ENCODE results near the gene CD7. TPM values are rescaled to one million over a fixed set of nuclear protein-coding genes. Genes with fewer than 3 reads are reported as not detected.

CD7 gene
- total RNA-seq, 1 donor from 2014 or later, result not detected

DNA sequence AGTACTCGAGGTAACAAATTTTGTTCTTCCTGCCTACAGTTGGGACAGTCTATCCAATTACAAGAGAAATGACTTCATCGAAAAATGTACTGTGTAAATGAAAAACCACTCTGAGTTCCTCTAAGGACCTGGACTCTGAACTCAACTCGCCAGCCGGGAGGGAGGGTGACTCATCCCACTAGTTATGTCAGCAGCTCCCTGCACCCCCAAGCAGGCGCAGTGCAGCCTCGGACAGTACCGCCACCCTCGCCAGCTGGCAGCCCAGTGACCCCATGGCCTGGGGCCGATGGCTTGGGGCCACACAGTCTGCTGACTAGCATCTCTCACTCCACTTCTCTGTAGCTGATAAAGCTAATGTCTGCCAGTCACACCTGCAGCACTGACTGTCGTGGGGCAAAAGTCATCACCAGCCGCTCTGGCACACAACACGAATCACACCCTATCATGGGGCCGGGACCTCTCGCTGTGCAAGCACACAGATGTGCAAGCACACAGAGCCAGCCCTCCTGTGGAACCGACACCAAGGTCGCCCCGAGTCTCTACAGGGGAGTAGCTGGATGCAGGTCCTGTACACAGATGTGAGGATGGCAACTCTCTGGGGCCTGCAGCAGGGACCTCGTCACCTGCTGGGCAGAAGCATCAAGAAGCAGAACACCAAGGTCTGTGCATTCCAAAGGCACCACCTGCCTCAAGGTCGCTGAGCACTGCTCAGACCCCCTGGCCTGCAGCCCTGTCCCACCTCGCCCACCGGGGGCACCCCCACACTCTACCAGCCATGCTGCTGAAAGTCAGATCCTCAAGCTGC lies 49.6 kb downstream of the CD7 start:
- Histone ChIP-seq H3K36me3 (peaks cover 9% of the 10 kb centered on the region), H3K79me2 (ENCODE audit: low read depth) (peaks cover 100% of the 10 kb centered on the region), H3K4me1 (peaks cover 18% of the 10 kb centered on the region), H2AFZ (replicated peaks) (no peak overlapping the region), H3K9me3 (ENCODE audit: low read depth) (no peaks in the 10 kb centered on the region), H3K27ac (no peak overlapping the region), H3K4me3 (no peak overlapping the region), H3K9ac (no peak overlapping the region), H3K27me3 (no peaks in the 10 kb centered on the region), H3K4me2 (no peak overlapping the region), H4K20me1 (ENCODE audit: low read depth) (peaks cover 98% of the 10 kb centered on the region), H3F3A (ENCODE audit: low read depth) (peaks cover 7% of the 10 kb centered on the region)
- H3K36me3 Mint-ChIP-seq, result peaks cover 43% of the 10 kb centered on the region
- TF ChIP-seq EZH2phosphoT487 (IDR thresholded peaks at IDR 0.05) (no peak), EZH2 (IDR thresholded peaks at IDR 0.05) (no peak)
- TF ChIP-seq, protein P1, sequence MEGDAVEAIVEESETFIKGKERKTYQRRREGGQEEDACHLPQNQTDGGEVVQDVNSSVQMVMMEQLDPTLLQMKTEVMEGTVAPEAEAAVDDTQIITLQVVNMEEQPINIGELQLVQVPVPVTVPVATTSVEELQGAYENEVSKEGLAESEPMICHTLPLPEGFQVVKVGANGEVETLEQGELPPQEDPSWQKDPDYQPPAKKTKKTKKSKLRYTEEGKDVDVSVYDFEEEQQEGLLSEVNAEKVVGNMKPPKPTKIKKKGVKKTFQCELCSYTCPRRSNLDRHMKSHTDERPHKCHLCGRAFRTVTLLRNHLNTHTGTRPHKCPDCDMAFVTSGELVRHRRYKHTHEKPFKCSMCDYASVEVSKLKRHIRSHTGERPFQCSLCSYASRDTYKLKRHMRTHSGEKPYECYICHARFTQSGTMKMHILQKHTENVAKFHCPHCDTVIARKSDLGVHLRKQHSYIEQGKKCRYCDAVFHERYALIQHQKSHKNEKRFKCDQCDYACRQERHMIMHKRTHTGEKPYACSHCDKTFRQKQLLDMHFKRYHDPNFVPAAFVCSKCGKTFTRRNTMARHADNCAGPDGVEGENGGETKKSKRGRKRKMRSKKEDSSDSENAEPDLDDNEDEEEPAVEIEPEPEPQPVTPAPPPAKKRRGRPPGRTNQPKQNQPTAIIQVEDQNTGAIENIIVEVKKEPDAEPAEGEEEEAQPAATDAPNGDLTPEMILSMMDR (IDR thresholded peaks at IDR 0.05), result no peak
- peaks cover 40% of the 10 kb centered on the region for H3K4me1 Mint-ChIP-seq
- no peak overlapping the region for H3K27ac Mint-ChIP-seq
- DNase-seq (ENCODE audit: low spot score), result no peak
- H3K27me3 Mint-ChIP-seq (ENCODE audit: insufficient read depth, low read depth), result peaks cover 2% of the 10 kb centered on the region
- no peak overlapping the region for H3K4me3 Mint-ChIP-seq
- no peaks in the 10 kb centered on the region for H3K9me3 Mint-ChIP-seq

GRCh38 chr17:82266142-82266541 lies 51.3 kb downstream of the CD7 start:
- Mint-ChIP-seq H3K4me1 (peaks cover 28% of the 10 kb centered on the region), H3K27me3 (ENCODE audit: insufficient read depth, low read depth) (peaks cover 2% of the 10 kb centered on the region), H3K36me3 (peaks cover 54% of the 10 kb centered on the region), H3K27ac (no peak overlapping the region), H3K9me3 (no peaks in the 10 kb centered on the region), H3K4me3 (peak overlapping the region; percentile 2)
- Histone ChIP-seq H4K20me1 (ENCODE audit: low read depth) (peaks cover 95% of the 10 kb centered on the region), H3K4me1 (peaks cover 6% of the 10 kb centered on the region), H3K27ac (no peak overlapping the region), H3K27me3 (no peaks in the 10 kb centered on the region), H3K9me3 (ENCODE audit: low read depth) (no peaks in the 10 kb centered on the region), H3K9ac (no peak overlapping the region), H3K79me2 (ENCODE audit: low read depth) (peaks cover 100% of the 10 kb centered on the region), H3K4me2 (no peak overlapping the region), H2AFZ (replicated peaks) (no peak overlapping the region), H3K4me3 (no peak overlapping the region), H3K36me3 (peaks cover 14% of the 10 kb centered on the region), H3F3A (ENCODE audit: low read depth) (peaks cover 6% of the 10 kb centered on the region)
- no peak for DNase-seq (ENCODE audit: low spot score)
- TF ChIP-seq, protein P1 (IDR thresholded peaks at IDR 0.05), result no peak
- TF ChIP-seq EZH2phosphoT487 (IDR thresholded peaks at IDR 0.05), result no peak
- no peak for TF ChIP-seq EZH2 (IDR thresholded peaks at IDR 0.05)

Other genes starting within 250 kb of the CD7 start
- gene FASN, start 219.4 kb downstream of the CD7 start, total RNA-seq (ENCODE audit: low replicate concordance), result 77.9 and 266 TPM in 2 replicates
- 15.0 and 29.8 TPM in 2 replicates for gene CCDC57, start 104.8 kb downstream of the CD7 start, total RNA-seq (ENCODE audit: low replicate concordance)
- gene SLC16A3, start 88.6 kb downstream of the CD7 start, total RNA-seq (ENCODE audit: low replicate concordance), result 21.0 and 82.9 TPM in 2 replicates
- 41.5 and 60.7 TPM in 2 replicates for gene CSNK1D, start 43.9 kb downstream of the CD7 start, total RNA-seq (ENCODE audit: low replicate concordance)
- gene SECTM1, start 16.2 kb upstream of the CD7 start, total RNA-seq (ENCODE audit: low replicate concordance), result 0.12 TPM in 1 of 2 replicates, not detected in the other
- gene TEX19, start 41.6 kb upstream of the CD7 start, total RNA-seq (ENCODE audit: low replicate concordance), result 0.19 TPM in 1 of 2 replicates, not detected in the other
- 0.46 TPM in 1 of 2 replicates, not detected in the other for gene UTS2R, start 54.2 kb upstream of the CD7 start, total RNA-seq (ENCODE audit: low replicate concordance)
- gene HEXD, start 100.7 kb upstream of the CD7 start, total RNA-seq (ENCODE audit: low replicate concordance), result 22.3 and 41.8 TPM in 2 replicates
- 26.8 and 34.2 TPM in 2 replicates for gene OGFOD3, start 101.0 kb upstream of the CD7 start, total RNA-seq (ENCODE audit: low replicate concordance)
- 75.1 and 87.9 TPM in 2 replicates for gene CYBC1, start 133.1 kb upstream of the CD7 start, total RNA-seq (ENCODE audit: low replicate concordance)
- 154 and 166 TPM in 2 replicates for gene NARF, start 141.1 kb upstream of the CD7 start, total RNA-seq (ENCODE audit: low replicate concordance)
- gene FOXK2, start 202.1 kb upstream of the CD7 start, total RNA-seq (ENCODE audit: low replicate concordance), result 28.1 and 45.9 TPM in 2 replicates

Measured in neural progenitor cell (in vitro differentiated cells).